22Rv1 (cell line): ENCODE results near the gene SCUBE1.

Source experiments
- CTCF ChIP-seq: fragments of 450-650 bp; IDR thresholded peaks from 2 replicates; pipeline ENCODE4 v1.5.1; 2017; ENCODE audit warnings: mild to moderate bottlenecking
- ZFX ChIP-seq: fragments of 450-650 bp; IDR thresholded peaks from 2 replicates; pipeline ENCODE4 v1.6.1; 2017; ENCODE audit warnings: antibody characterized with exemption, borderline replicate concordance

GRCh38 chr22:43180670-43181069 lies 162.5 kb downstream of the SCUBE1 start:
- TF ChIP-seq CTCF (no peak), ZFX (no peak)
